GM19351 (cell line): ENCODE data around the gene NSMCE1.
A peak's percentile ranks its signal among the peaks of the same experiment; 100 is the strongest.

Source experiments
- ATAC-seq: cut with Tn5 transposase; IDR thresholded peaks from one replicate; pipeline ENCODE4 v1.9.1; 2021; ENCODE audit warnings: mild to moderate bottlenecking, moderate library complexity; ENCODE audit not compliant: unreplicated experiment

The NSMCE1 gene

GRCh38 chr16:27268376-27269299 is at the start of gene NSMCE1:
TSS of gene NSMCE1 (minus strand) at chr16:27268772. CDS start at chr16:27257570, 11,202 bp downstream.
- ATAC-seq: peak; percentile 95

- no peak for ATAC-seq
These were observed 49.3 kb upstream of the NSMCE1 start for GRCh38 chr16:27317738-27318391.

- no peak for ATAC-seq
These were observed 48.7 kb upstream of the NSMCE1 start for GRCh38 chr16:27317320-27317719.

GRCh38 chr16:27316038-27316680 is 47.6 kb upstream of the NSMCE1 start:
- ATAC-seq: no peak

GRCh38 chr16:27315333-27316037 is 46.9 kb upstream of the NSMCE1 start:
- ATAC-seq: no peak

- no peak for ATAC-seq
These were observed 46.4 kb upstream of the NSMCE1 start for GRCh38 chr16:27314986-27315332.

GRCh38 chr16:27314161-27314723 is 45.7 kb upstream of the NSMCE1 start:
- peak; percentile 33 for ATAC-seq

- peak; percentile 49 for ATAC-seq
These were observed 45.0 kb upstream of the NSMCE1 start, which contains the start of gene IL4R for GRCh38 chr16:27313422-27314160. TSS of gene IL4R (plus strand) at chr16:27313974. CDS start at chr16:27340204, 26,230 bp downstream.

GRCh38 chr16:27312580-27313421 is 44.2 kb upstream of the NSMCE1 start:
- no peak for ATAC-seq

- no peak for ATAC-seq
These were observed 43.3 kb upstream of the NSMCE1 start for GRCh38 chr16:27311897-27312303.

- no peak for ATAC-seq
These were observed 42.9 kb upstream of the NSMCE1 start for GRCh38 chr16:27311448-27311830.

GRCh38 chr16:27310576-27311447 is 42.2 kb upstream of the NSMCE1 start:
- ATAC-seq: no peak

- no peak for ATAC-seq
These were observed 40.2 kb upstream of the NSMCE1 start for GRCh38 chr16:27308792-27309191.

GRCh38 chr16:27305839-27306442 is 37.4 kb upstream of the NSMCE1 start:
- no peak for ATAC-seq

GRCh38 chr16:27304881-27305745 is 36.5 kb upstream of the NSMCE1 start:
- ATAC-seq: no peak

- ATAC-seq: no peak
These were observed 35.5 kb upstream of the NSMCE1 start for GRCh38 chr16:27304102-27304501.
